ENCODE data around the gene IKZF3. TPM values are rescaled to one million over a fixed set of nuclear protein-coding genes. Genes with fewer than 3 reads are reported as not detected.

Gene IKZF3
- total RNA-seq, 4 donors from 2014 or later, result 0.89 to 1.8 (median 0.97) TPM

DNA sequence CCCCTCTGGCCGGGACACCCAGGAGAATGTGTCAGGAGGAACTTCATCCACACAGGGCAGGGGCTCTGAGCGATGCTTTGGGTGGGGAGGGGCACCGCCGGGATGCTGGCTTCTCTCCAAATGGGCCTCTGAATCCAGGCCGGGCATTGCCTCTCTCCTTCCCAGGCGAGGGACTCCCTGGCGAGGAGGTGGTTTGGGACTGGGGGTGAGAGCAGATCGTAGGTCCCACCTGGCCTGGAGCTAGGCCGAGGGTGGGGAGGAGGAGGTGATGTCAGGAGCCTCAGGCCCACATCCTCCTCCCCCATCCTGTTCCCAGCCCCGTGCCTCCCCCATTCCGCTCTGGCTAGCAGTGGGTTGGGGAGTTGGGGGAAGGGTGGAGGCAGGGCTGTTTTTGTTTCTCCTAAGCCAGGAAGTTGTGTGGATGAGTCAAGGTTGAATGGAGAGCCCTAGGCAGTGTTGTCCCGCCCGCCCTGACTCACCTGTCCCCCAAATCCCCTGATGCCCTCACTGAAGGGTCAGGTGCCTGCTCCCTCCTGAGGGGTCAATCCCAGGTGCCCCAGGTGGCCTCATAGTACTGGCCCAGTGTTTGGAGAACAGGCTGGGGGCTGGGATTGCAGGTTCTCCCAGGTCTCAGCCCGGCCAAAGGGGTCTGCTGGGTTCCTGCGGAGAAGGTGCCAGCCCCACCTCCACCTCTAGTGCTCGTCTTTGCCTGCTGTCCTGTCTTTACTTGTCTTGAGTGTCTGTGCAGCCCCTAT, 123.6 kb downstream of the IKZF3 start:
- no peak overlapping the region for H3K4me3 ChIP-seq (ENCODE audit: low read depth, poor library complexity, severe bottlenecking)
- TF ChIP-seq POLR2A (IDR thresholded peaks at IDR 0.05), result no peak
- TF ChIP-seq, protein P1, sequence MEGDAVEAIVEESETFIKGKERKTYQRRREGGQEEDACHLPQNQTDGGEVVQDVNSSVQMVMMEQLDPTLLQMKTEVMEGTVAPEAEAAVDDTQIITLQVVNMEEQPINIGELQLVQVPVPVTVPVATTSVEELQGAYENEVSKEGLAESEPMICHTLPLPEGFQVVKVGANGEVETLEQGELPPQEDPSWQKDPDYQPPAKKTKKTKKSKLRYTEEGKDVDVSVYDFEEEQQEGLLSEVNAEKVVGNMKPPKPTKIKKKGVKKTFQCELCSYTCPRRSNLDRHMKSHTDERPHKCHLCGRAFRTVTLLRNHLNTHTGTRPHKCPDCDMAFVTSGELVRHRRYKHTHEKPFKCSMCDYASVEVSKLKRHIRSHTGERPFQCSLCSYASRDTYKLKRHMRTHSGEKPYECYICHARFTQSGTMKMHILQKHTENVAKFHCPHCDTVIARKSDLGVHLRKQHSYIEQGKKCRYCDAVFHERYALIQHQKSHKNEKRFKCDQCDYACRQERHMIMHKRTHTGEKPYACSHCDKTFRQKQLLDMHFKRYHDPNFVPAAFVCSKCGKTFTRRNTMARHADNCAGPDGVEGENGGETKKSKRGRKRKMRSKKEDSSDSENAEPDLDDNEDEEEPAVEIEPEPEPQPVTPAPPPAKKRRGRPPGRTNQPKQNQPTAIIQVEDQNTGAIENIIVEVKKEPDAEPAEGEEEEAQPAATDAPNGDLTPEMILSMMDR (IDR thresholded peaks at IDR 0.05), result no peak
- WGBS, 2 donors, result 30 to 43% methylated on average over 11 to 16 of the region's 16 CpGs
- intact Hi-C loops (cut with DNase I; ENCODE audit: low total_unique reads), result no loop called here
- DNase-seq (ENCODE audit: low spot score in 2 of 2), result peak in 1 of 2 donors; percentile 66

DNA sequence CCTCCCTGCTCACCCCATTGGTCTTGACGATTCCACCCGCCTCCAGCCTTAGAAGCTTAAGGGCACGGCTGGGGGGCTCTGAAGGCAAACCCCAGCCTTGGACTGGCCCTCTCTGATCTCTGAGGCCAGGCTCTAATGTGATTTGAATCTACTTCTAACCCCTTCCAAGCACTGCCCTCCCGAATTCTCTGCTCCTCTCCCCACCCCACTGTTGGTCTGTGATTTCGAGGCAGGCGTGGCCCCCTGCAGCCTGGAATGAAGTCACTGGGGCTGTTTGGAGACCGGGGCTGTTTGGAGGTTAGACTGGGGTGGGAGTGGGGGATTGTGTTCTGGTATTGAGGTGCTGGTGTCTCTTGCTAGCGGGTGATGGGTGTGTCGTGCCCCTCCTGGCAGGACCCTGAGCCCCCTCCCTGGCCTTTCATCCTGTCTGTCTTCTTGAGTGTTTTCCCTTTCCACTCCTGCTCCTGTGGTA, 124.2 kb downstream of the IKZF3 start:
- WGBS, 2 donors, result 22 to 31% methylated on average over 9 of the region's 9 CpGs
- DNase-seq (ENCODE audit: low spot score in 2 of 2), result no peak
- H3K4me3 ChIP-seq (ENCODE audit: low read depth, poor library complexity, severe bottlenecking), result peak overlapping the region; percentile 9
- intact Hi-C loops (cut with DNase I; ENCODE audit: low total_unique reads), result no loop called here
- TF ChIP-seq POLR2A (IDR thresholded peaks at IDR 0.05), result no peak
- TF ChIP-seq, protein P1 (IDR thresholded peaks at IDR 0.05), result no peak

GRCh38 chr17:39738983-39739884, 124.9 kb downstream of the IKZF3 start:
- DNase-seq (ENCODE audit: low spot score in 2 of 2), result peak; percentile 80 to 95
- H3K4me3 ChIP-seq (ENCODE audit: low read depth, poor library complexity, severe bottlenecking), result peak overlapping the region; percentile 31
- TF ChIP-seq POLR2A (IDR thresholded peaks at IDR 0.05), result no peak
- TF ChIP-seq, protein P1 (IDR thresholded peaks at IDR 0.05), result no peak
- WGBS, 2 donors, result 3 to 14% methylated on average over 23 to 25 of the region's 32 CpGs
- intact Hi-C loops (cut with DNase I; ENCODE audit: low total_unique reads), result no loop called here

- TF ChIP-seq POLR2A (IDR thresholded peaks at IDR 0.05), result no peak
- TF ChIP-seq, protein P1 (IDR thresholded peaks at IDR 0.05), result no peak
- peak overlapping the region; percentile 31 for H3K4me3 ChIP-seq (ENCODE audit: low read depth, poor library complexity, severe bottlenecking)
- peak in 1 of 2 donors; percentile 50 for DNase-seq (ENCODE audit: low spot score in 2 of 2)
- WGBS, 2 donors, result 0% methylated on average over 12 to 13 of the region's 13 CpGs
- intact Hi-C loops (cut with DNase I; ENCODE audit: low total_unique reads), result no loop called here
These were observed 125.6 kb downstream of the IKZF3 start for GRCh38 chr17:39738568-39738901.

GRCh38 chr17:39737760-39738567, 126.1 kb downstream of the IKZF3 start, which contains the start of gene GRB7:
Gene GRB7 (plus strand): TSS chr17:39737938. CDS start chr17:39742302, 4,364 bp downstream.
- 7 to 14% methylated on average over 30 to 34 of the region's 34 CpGs for WGBS, 2 donors
- TF ChIP-seq, protein P1 (IDR thresholded peaks at IDR 0.05), result no peak
- no peak for TF ChIP-seq POLR2A (IDR thresholded peaks at IDR 0.05)
- intact Hi-C loops (cut with DNase I; ENCODE audit: low total_unique reads), result no loop called here
- peak within 1 kb of the TSS; percentile 35 for H3K4me3 ChIP-seq (ENCODE audit: low read depth, poor library complexity, severe bottlenecking)
- DNase-seq (ENCODE audit: low spot score in 2 of 2), result peak in 1 of 2 donors; percentile 66
